GM19099 (cell line): ENCODE data around the gene KRT80.

Source experiments
- POLR2A ChIP-seq: IDR thresholded peaks from 3 replicates; pipeline ENCODE4 v1.6.1; 2011; ENCODE audit warnings: low read depth; ENCODE audit not compliant: insufficient read length; ENCODE audit errors: extremely low read depth

Gene KRT80

DNA sequence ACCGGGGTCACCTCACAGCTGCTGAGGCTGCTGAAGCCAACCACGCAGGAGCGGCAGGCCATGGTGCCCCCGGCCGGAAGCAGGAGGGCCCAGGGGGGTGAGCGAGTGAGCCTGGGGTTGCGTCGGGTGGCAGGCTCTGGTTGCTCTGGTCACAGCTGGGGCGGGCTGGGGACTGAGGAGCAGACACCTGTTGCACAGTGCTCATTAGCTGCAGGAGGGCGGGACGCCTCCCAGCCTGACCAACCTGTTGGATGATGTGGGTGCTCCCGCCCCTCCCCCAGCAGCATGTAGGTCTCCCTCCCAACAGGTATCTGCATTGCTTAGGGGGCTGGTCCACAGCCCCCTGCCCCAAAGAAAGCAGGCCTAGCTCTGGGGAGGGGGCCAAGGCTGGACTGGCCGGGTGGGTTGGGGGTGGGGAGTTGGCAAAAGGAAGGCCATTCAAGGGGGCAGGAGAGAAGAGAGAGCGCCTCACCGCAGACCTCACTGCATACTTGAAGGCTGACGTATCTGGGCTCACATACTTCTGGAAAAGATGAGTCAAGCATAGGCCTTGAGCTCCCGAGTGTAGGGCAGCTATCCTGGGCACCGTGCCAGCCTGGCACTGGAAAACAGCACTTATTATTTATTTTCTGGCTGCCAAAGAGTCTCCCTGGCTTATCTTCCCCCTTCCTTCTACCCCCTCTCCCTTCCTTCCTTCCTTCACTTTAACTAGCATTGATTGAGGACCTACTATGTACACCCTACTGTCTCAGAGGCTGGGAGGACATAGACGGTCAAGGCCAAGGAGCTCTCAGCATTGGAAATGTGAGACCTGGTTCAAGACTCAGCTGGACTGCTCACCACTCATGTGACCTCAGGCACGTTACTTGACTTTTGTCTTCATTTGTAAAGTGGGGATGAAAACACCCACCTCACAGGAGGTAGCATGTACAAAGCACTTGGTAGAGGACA is at the start of gene KRT80:
KRT80 (minus strand) TSS at position 174 of the 951 bp plus-strand sequence; CDS start at position 62, 112 bp downstream.
- TF ChIP-seq POLR2A: no peak

DNA sequence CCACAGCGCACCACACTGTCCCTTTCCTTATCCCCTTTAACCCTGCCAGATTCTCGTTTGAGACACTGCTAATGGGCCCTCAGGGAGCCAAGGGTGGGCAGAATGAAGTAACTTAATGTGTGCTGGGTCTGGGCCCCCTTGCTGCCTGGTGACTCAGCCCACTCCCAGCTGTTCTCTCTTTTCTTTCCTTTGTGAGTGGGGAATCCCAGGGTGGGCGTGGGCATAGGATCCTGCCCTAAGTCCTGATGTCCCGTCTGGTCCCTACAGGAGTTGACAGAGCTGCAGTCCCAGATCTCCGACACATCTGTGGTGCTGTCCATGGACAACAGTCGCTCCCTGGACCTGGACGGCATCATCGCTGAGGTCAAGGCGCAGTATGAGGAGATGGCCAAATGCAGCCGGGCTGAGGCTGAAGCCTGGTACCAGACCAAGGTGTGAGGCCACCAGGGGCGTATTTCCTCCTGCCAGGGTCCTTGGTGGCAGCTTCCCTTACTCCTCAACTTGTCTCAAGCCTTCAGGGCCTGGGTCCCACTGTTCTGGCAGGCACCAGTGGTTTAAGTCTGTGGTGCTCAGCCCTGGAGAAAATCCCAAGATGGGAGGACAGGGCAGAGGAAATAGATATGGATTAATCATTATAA is 49.5 kb upstream of the KRT80 start:
- TF ChIP-seq POLR2A: no peak

DNA sequence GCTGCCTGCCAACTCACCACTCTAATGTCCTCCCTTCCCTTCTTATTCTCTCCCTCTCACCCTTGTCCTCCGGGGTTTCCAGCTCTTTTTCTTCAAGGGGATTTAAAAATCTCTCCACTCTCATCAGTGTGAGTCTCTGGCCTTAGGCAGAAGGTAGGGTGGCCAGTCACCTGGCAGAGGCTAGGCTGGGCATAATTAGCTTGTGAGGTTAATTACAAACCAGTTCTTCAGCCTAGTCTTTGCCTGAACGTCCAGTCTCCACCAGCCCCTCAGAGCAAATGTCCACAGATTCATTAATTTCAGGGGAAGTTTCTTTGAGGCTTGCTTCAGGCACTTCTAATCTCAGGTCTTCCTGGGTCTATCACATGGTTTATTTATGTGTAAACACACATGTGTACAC is 48.0 kb upstream of the KRT80 start:
- no peak for TF ChIP-seq POLR2A

DNA sequence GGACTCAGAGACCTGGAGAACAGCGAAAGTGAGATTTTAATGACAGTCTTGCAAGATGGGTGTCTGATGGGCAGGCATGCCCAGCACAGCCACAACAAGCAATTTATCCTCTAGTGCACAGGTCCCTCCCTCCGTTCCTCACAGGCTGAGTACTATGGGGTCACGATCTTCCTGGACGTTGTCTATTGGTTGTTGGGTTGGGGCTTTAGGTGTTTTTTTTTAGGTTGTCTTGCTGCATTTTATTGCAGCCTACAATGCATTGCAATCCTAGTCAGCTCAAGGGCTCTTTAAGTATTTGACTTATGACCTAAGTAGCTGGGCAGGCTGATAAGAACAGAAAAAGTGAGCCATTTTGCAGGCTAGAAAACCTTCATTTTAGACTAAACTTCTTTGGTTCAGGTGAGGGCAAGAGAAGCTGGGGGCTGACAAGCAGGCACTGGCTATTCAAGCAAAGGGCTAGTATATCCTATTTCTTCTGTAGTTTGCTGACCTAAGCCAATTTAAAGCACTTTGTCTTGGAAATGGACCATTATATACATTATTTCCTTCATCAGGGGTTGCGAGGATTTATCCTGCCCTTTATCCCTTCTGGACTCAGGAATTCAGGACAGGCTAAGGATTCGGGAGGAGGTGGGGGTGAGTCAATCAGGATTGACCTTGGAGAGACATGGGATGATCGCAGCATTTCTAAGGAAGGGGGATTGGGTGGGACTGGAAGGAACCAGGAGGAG is 47.3 kb upstream of the KRT80 start:
- no peak for TF ChIP-seq POLR2A

DNA sequence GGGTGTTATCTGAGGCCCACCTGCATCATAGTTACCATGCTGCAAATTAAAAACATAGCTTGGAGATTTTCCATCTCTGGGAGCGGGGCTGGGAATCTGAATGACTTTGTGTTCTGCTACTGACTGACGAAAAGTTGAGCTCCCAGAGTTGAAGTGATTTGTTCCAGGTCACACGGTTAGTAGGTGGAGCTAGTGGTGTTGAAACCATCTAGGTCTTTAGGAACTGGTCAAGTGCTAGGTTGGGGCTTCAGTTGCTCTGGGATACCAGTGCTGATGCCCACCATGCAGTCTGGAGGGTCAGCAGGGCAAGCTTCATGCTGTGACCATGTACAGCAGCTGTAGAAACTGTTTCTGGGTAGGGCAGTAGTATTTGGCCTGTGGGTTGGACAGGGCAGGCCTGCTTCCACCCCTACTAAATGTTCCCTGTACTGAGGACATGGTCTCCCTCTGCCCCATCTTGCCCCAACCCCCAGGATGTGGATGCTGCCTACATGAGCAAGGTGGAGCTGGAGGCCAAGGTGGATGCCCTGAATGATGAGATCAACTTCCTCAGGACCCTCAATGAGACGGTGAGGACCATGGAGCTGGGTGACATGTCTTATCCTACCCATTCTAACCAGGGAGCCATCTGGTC is 46.5 kb upstream of the KRT80 start:
- no peak for TF ChIP-seq POLR2A

DNA sequence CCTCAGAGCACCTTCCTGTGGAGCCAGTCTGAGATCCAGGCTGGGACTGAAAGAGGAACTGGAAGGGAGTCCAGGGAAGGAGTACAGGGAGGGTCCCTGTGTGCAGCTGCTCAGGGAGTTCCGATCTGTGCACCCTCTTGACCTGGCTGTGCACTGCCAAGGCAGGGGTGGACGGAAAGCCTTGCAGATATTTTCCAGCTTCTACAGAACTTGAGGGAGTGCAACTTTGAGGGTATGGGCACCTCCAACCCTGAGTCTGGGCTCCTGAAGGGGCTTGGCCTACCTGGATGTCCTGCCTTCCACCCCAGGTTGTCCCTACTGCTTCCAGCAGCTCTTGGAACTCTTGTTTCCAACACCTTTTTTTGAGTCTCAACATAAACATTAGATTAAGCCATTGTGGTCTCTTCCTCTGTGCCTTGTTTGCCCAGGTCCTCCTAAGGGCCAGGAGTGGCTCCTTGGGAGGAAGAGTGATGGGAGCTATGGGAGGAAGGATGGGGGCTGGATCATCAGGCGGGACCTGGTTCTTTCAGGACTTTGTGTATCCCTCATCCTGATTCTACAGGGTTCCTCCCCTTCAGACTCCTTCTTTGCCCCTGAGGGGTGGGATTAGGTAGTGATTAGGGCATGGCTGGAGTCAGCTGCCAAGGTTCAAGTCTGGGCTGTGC is 44.7 kb upstream of the KRT80 start:
- no peak for TF ChIP-seq POLR2A

DNA sequence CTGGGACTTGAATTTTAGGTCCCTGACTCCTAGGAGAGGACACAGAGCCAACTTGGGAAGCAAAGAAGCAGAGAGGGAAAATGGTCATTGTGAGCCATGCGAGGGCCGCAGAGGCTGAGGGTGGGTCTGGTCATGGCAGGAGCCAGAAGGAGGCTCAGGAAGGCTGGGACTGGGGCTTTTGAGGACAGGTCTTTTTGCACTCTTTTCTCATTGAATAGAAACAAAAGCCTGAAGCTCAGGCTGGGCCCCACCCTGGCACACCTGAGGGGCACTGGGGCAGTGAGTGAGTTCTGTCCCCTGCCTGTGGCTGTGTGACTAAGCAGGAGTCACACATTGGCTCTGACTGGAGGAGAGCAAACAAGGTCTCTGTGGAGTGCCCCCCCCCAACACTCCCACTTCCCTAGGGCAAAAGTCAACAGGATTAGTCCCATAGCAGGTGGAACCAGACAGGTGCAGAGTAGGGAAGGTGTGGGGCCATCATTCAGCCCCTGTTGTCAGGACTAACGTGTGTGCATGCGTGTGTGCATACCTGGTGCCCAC is 44.1 kb upstream of the KRT80 start:
- no peak for TF ChIP-seq POLR2A

DNA sequence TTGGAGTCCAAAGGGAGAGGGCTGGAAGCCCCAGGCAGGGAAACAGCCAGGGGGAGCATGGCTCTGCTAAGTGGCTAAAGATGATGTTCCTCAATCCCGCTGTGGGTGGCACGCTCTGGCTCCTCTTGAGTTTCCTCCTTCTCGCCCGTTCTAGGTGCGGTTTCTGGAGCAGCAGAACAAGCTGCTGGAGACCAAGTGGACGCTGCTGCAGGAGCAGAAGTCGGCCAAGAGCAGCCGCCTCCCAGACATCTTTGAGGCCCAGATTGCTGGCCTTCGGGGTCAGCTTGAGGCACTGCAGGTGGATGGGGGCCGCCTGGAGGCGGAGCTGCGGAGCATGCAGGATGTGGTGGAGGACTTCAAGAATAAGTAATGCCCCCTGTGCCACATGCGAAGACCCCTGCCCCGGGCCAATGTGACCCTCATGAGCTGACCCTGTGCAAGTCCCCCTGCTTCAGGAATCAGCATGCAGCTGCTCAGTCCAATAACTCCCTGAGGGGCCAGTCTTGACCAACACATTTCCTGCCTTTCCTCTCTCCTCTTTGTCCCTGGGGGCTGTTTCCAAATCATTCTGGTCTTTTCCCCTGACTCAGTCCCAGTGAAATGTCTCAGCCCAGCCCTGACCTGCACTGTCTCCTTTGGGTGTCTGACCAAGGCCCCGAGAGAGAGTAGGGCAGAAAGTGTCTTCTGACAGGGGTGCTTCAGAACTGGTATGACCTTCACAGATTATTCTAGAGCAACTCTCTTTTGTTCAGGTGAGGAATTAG is 43.4 kb upstream of the KRT80 start:
- TF ChIP-seq POLR2A: no peak

DNA sequence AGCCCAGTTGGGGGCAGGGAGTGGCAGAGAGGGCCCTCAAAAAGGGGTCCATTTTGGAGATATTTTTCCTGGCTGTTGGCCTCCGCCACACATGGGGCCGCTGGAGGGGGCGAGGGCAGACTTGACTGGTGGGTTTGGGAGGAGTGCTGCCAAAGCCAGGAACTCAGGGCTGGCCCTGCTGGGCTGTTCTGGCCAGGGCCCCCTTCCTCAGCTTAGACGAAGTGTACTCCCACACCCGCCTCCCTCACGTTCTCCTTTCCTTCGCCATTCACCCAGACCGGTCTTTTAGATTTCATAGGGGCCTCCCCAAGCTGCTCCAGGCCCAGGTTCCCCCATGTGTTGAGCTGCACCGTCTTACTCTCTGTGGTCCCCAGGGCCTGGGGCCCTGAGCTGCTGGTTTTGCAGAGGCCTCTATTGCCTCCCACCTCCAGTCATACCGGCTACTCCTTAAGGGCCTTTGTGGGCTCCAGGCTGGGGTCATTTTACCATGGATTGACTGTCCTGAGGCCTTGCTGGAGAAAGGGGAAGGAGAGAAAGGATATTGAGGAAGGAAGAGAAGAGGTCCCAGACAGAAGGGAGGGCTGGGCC is 42.5 kb upstream of the KRT80 start:
- TF ChIP-seq POLR2A: no peak

DNA sequence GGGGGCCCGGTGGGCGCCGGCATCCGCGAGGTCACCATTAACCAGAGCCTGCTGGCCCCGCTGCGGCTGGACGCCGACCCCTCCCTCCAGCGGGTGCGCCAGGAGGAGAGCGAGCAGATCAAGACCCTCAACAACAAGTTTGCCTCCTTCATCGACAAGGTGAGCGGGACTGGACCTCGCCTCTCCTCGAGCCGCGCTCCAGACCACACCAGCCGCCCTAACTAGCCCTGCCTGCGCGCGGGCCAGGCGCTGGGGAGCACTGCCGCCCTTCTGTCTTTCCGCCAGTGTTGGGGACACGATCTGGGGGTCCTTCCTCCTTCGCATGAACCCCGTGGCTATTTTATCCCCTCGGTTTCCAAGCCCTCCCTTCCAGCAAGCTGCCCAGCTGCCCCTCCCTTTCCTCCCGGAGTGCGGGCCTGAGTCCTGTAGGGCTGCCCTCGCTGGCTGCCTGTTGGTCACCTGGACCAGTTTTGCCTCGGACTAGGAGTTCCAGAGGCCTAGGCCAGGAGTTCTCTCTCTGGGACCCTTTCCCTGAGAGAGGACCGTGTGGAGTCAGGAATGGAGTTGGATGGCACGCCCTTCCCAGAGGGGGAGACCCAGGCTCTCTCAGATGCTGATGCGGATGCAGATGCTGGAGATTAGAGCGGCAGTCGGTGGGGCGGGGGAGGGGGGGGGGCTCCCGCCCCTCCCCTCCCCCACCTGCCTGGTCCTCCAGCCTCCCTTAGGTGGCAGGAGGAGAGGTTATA is 41.8 kb upstream of the KRT80 start:
- no peak for TF ChIP-seq POLR2A

DNA sequence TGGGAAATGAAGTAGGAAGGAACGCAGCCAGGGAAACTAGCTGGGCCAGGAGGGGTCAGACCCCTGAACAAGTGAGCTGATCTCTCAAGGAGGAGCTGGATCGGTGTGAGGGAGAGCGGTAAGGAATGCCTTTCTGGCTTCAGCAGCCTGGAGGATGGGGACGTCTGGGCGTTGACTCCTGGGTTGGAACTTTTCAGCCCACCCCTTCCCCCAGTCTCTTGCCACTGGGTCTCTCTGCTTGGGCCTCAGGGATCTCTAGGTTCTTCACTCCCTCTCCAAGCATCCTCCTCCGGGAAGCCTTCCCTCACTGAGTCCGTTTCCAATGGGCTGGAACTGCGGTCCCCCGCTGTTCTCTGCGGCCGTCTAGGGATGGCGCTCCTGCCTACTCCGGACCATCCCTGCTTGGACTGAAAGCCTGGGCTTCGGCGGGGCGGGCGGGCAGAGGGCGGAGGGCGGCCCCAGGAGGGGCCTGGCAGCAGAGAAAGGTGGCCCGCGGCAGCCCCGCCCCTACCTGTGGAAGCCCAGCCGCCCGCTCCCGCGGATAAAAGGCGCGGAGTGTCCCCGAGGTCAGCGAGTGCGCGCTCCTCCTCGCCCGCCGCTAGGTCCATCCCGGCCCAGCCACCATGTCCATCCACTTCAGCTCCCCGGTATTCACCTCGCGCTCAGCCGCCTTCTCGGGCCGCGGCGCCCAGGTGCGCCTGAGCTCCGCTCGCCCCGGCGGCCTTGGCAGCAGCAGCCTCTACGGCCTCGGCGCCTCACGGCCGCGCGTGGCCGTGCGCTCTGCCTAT is 41.1 kb upstream of the KRT80 start, which contains the start of gene KRT7:
KRT7 (plus strand) TSS at position 570 of the 788 bp plus-strand sequence; CDS start at position 624, 54 bp downstream.
- no peak for TF ChIP-seq POLR2A
